HG02623 (cell line): ENCODE results near the gene ZNF865.

ENCODE experiments used
- ATAC-seq: cut with Tn5 transposase; IDR thresholded peaks from one replicate; pipeline ENCODE4 v1.9.1; 2021; ENCODE audit warnings: moderate library complexity; ENCODE audit not compliant: unreplicated experiment

Gene ZNF865

GRCh38 chr19:55643887-55644176 lies 38.4 kb downstream of the ZNF865 start:
- ATAC-seq: no peak

GRCh38 chr19:55644191-55644833 lies 38.9 kb downstream of the ZNF865 start:
- ATAC-seq: no peak

GRCh38 chr19:55644842-55645511 lies 39.5 kb downstream of the ZNF865 start:
- no peak for ATAC-seq

- no peak for ATAC-seq
Observed at GRCh38 chr19:55645512-55645881, 40.0 kb downstream of the ZNF865 start.

- no peak for ATAC-seq
Observed at GRCh38 chr19:55646889-55647731, 41.7 kb downstream of the ZNF865 start.

- ATAC-seq: peak; percentile 37
Observed at GRCh38 chr19:55647732-55648584, 42.5 kb downstream of the ZNF865 start, which contains the start of gene CCDC106. Gene CCDC106, plus strand, starts transcription at chr19:55648212. Its CDS starts 835 bp downstream, at chr19:55649047.

- no peak for ATAC-seq
Observed at GRCh38 chr19:55648585-55649267, 43.3 kb downstream of the ZNF865 start.

GRCh38 chr19:55649268-55650125 lies 44.0 kb downstream of the ZNF865 start:
- ATAC-seq: no peak

- ATAC-seq: no peak
Observed at GRCh38 chr19:55650126-55650557, 44.7 kb downstream of the ZNF865 start.

GRCh38 chr19:55650602-55651230 lies 45.3 kb downstream of the ZNF865 start:
- no peak for ATAC-seq

- ATAC-seq: no peak
Observed at GRCh38 chr19:55651236-55651635, 45.8 kb downstream of the ZNF865 start.

- no peak for ATAC-seq
Observed at GRCh38 chr19:55652311-55653128, 47.1 kb downstream of the ZNF865 start.

- ATAC-seq: peak; percentile 41
Observed at GRCh38 chr19:55653651-55654322, 48.3 kb downstream of the ZNF865 start.

GRCh38 chr19:55654323-55654867 lies 48.9 kb downstream of the ZNF865 start:
- ATAC-seq: peak; percentile 57

- peak; percentile 28 for ATAC-seq
Observed at GRCh38 chr19:55654868-55655647, 49.6 kb downstream of the ZNF865 start, which contains the start of gene U2AF2. Gene U2AF2, plus strand, starts transcription at chr19:55655035. Its CDS starts 70 bp downstream, at chr19:55655105.

GRCh38 chr19:55655648-55656040 lies 50.2 kb downstream of the ZNF865 start:
- no peak for ATAC-seq
